ENCODE data around the gene ZNF608.

ZNF608 gene

DNA sequence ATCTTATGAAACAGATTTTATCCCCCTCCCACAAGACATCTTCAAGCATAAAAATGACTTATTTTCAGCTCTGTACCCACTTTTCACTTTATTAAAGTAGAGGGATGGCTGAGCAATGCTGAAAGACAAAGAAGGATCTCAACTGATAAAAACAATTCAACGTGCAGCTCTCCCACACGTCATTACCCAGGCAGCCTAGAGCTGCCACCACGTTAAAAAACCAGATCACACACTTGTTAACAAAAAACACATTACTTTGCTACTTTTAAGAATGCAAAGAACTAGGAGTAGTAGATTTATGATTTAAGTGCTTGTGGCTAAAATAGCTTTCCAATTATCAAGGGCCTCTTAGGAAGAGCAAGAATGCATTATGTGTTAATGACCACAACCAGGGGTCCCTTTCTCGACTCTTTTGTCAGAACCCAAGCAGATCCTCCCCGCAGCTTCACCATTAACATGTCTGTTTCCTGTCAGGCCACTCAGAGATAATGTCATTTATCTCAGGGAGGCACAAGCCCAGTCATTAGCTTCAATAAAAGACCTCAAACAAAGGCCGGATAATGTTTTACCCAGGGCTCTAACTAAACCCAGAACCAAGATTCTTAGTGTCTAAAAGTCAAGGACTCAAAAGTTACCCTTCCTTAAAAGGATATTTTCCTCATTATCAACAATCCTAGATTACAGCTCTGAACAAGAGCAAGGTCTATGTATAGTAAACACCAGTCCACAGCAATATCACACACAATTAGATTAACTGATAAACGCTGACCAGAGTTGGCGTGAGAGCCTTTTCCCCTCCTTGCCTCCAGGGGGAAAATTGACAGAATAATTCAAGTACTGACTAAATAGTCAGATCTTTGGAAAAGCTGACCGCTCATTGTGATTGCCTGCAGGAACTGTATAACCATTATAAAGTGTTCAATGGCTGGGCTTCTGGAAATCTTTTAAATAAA lies 7.5 kb downstream of the ZNF608 start:
- no peak for DNase-seq

DNA sequence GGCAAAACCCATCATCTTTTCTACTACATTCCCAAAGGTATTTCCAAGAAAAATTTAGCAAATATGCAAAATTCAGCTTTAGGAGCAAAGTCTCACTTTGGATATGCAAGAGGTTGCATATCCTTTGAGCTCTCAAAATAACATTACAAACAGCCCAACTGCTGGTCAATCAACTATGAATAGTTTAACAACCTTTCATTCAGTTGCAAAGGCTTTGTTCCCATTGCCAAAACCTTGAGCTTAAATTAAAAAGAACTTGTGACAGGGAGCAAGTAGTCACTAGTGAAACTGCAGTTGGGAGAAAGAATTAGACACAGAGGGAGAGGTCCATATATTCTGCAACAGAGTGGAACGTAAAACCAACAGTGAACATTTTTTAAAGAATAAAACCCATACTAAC lies 8.8 kb downstream of the ZNF608 start:
- no peak for DNase-seq

DNA sequence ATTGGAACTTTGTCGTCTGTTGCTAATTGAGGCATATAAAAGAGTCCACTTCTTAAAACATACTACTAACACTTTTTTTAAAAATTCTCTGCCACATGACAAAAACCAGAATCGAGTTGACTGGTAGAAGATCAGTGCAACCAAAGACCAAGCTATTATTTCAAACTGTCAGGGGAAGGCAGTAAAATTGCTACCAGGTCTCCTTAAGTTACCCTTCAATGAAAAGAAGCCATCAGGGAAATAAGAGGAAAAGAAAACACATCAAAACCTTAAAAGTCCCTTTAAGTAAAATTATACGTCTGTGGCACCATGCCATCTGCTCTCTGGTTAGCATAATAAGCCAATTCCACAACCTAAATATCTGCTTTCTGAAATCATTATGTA lies 9.6 kb downstream of the ZNF608 start:
- DNase-seq, result no peak

DNA sequence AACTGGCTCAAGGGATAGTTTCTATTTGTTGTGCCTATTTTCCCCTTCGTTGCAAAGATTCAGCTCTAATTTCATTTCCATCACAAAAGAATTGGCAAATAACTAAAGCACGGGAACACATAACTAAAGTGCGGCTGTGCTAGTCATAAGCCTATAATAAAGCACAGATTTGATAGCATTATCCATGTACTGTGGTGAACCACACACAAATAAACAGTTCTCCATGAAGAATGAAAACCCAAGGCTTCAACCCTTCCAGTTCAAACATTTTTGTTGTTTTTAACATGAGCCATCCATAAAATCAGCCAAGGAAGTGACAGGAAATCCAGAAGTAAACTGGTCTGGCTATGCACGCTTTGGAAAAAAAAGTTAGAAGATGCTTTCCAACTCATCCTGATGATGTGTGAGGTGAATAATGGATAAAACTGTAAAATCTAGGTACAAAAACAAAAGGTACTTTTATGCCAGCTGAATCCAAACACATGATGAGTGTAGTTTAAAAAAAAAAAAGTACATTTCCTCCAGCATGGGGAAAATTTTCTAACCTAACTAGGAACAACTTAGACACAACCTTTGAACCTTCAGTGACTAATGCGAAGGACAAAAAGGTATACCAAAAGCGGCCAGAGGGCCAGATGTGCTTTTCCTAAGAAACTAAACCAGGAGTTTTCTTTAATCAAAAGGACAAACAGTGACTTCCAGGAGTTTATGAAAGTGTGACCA lies 10.2 kb downstream of the ZNF608 start:
- no peak for DNase-seq

DNA sequence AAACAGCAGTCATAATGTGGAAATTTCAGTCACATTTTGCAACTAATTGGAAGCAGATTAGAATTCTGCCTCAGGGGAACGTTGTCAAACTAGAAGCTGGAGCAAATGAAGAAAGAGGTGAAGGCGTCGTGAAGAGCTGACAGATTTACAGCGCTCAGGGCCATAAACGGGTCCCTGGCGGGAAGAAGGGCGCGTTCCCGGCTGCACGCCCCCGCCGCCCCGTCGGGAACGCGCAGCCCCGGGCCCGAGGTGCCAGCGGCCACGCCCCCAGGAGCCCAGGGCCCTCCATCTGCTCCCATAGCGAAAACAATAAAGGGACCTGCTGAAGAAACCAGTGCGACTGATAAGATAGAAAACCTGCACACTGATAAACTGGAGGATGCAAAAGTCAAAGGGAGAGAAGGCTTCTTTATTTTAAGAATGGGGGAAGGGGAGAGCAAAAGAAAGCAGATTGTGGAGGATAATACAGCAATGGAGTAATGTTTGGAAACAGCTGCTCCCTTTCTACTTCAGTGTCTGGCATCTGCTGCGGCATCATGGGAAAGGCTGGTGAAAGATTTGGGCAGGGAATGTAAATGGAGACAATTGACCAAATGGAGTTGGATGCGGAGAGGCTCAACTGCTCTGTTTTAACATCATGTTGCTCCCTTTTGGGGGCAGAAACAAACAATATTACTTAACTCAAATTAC lies 11.1 kb downstream of the ZNF608 start:
- no peak for DNase-seq

DNA sequence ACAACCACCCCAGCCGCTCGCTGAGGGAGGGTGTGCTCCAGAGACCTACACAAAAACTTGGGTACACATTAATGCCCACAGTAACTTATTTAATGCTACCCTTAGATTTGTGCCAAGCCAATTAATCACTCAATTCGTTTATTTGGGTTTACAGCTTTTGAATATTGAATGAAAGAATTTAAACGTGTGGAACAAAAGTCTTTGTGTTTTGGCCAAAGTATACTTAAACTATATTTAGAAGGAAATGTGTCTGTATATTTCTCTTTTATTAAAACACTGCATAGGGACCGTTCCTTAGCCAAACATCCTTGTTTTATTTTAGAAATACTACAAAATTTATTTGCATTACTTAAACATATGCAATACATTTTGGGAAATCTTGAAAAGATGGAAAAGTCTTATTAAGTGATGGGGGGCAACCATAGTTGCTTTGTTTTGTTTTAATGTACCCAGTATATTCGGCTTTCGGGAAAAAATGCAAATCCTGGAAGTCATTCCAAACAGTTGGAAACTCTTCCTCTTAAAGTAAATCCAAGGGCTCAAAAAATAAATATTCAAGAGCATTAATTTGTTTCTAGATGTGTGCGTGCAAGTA lies 11.8 kb downstream of the ZNF608 start:
- DNase-seq, result no peak

DNA sequence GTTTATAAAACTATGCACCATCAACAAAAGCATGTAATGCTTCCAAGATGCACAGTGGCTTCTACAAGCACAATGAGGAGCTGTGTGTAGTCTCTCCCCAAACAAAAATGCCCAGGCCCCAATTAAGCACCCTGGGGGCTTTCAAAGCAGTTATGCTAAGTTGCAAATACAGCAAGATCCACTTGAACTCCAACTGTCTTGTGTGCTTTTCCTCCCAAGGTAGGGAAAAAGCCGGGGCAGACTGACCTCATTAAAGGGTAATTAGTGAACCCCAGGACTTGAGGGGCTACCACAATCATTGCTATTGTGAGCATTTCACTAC lies 13.1 kb downstream of the ZNF608 start:
- no peak for DNase-seq

DNA sequence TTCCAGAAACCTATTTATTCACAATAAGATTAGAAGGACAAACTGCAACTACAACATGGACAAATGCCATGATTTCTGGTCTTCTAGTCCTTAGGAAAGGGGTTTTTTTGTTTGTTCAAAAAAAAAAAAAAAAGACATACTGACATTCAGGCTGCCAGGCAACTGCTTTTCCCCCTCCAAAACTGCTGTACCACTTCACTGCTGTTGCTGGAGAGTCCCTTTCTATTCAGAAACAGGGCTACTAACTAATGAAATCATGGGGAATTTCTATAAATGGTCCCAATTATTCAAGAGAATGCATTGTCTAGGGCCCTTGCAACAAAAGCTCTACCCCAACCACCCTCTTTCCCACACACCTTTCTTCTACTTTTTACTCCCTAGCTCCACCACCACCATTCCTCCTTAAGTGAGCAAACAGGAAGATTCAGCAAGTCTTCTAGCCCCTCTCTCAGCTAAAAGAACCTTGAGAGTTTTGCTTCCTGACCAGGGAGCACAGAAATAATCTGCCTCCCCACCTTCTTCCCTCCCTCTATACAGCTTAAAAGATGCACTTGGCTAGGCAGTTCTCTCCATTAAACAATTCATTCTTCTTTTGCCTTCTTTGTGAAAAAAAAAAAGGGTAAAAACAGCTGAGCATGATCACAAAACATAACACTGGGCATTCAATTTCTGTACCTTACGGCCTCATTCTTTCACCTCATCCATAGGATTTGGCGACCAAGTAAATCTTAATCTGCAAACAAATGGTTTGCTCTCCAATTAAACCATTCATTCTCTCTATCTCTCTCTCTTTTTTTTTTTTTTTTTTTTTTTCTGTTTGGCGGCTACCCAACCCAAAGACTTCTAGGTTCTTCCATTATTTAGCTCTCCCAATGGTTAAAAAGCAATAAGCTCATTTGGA lies 13.8 kb downstream of the ZNF608 start:
- DNase-seq, result no peak

DNA sequence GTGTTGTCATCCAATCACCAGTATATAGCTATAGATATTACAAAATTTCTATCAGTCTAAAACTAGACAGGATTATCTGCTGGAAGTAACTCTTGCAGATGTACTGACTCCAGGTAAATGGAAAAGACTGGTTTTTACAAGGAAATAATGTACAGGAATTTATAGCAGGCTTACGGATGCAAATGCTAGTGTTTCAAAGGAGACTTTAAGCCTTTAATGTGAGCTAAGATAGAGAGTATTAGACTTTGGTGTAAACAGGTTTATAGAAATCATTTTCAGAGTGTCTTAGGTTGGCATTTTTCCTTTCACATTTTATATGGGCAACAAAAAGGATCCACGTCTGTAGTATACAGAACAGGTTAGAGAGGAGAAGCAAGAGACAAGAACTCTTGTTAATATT lies 16.1 kb downstream of the ZNF608 start:
- no peak for DNase-seq

DNA sequence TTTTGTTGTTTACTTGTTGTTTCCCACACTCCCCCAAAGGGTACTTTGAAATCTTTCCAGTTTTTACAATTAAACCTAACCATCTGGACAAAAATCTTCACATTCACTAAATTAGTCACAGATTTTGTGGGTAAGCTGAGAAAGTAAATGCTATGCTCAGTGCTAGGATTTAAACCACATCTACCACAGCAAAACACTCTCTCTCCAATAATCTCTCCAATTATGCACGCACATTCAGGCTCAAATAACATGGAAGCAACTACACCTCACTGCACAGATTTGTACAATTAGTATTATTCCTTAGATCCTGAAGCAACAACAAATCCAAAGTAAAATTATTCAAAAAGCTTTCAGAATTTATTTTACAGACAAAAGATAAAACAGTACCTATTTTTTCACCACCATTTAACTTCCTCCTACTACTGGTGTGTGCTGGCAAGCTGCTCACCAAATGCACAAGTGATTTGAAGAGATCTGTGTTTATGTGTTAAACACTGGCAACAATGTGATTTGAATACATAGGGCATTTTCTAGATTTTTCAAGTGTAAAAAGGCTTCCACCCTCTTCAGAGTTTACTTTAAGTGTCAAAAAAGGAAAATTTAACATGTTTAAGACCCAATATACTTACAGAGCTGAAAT lies 16.6 kb downstream of the ZNF608 start:
- DNase-seq, result no peak

DNA sequence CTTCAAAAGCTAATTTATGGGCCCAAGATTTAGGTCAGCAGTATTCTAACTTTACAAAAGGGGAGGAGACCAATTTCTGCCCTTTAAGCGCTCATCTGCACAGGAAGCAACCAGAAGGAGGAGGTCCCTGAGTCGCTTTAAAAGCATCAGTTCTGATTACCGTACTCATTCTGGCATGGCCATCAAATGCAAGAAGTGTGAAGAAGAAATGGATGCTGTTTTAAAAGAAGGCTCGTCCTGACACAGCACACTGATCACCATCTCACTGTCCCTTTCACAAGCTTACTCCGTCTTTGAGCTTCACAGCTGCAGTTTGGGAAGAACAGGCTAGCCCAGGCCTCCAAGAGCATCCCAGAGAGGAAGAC lies 17.5 kb downstream of the ZNF608 start:
- DNase-seq, result no peak

DNA sequence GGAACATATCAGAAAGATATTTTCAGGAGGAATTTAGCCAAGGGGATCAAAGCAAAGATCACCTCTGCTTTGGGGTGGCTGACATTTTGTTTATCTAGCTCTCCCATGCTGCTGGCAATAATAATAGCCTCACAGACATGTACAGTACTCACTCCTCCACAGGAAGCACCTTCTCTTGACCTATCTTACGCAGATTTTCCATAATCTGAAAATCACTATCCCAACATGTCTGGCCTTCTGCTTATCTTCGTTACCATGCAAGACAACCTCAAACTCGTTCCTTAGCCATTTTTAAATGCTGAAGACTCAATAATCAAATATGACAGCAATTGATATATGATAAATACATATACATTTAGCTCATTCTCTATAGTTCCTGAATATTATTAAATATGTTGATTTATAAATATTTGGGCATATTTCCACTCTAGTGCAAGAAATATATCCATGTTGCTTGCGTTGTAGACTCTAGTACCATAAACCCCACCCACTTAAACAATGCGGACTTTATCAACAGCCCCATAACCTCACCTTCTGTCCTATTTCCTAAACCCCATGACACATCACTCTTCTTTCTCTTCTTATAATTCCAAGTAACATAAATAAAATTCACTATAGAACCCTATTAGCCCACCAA lies 18.0 kb downstream of the ZNF608 start:
- DNase-seq, result no peak

DNA sequence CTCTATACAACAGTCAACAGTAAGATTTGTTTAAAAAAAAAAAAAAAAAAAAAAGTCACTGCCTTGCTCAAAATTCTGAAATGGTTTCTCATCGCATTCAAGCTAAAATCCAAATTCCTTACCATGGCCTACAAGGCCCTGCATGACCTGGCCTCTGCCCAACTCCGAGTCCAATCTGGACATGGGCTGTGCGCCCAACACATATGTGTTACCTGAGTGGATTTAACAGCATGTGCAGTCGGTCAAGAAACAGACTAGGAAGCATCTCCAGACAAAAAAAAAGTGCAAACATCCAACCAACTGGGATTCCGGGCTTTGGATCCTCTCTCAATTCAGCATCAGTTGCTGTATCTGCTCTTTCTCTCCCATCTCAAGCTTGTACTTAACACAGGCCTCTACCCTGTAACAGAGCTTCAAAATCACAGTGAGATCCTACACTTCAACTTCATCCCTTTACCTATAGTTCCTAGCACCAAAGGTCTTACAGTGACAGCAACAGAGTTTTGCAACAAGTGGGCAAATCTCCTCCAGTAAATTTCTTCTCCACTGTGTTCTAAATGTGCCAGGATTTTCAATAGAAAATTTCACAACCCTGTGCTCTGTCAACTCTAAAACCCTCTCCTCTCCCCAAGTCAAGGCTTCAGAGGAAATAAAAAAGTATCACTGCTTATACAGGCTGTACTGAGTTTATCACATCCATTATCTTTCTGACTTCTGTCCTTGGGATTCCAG lies 19.6 kb downstream of the ZNF608 start:
- no peak for DNase-seq

DNA sequence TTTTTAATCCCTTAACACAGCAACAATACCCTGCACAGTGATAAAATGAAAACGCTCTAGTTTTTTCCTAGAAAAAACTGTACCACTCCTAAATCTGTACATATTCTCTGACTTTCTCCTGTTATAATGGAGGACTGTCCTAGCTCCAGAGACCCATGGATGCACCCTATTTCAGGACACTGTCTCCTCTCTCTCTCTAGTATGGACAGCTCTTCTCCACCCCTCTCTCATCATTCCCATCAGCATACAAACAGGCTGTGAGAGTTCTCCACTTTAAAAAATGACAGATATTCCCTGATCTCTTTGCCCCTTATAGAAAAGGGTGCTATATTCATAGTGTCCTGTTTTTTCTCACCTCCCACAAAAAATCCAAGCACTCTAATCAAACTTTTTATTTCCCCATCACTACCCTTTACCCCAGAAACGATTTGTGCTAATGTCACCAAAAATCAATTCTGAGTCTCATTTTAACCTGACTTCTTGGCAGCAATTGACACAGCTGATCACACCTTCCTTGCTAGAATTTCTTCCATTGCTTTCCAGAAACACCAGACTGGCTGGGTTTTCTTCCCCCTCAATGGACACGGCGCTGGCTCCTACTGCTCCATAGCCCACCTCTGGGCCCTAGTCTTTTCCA lies 20.7 kb downstream of the ZNF608 start:
- DNase-seq, result no peak

DNA sequence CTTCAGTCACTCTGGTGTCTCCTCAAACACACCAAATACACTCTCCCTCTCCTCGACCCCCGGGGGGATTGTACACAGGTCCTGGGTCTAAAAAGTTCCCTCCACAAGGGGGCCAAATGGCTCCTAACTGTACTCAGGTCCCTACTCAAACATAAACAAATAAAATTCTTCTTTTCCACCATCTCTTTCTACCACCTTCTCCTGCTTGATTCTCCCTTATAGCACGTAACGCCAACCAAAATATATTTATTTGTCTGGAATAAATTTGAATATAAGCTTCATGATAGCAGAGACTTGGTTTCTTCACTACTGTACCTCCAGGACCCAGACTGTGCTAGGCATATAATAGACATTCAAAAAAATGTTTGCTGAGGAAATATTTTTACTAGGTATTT lies 21.4 kb downstream of the ZNF608 start:
- DNase-seq, result no peak

DNA sequence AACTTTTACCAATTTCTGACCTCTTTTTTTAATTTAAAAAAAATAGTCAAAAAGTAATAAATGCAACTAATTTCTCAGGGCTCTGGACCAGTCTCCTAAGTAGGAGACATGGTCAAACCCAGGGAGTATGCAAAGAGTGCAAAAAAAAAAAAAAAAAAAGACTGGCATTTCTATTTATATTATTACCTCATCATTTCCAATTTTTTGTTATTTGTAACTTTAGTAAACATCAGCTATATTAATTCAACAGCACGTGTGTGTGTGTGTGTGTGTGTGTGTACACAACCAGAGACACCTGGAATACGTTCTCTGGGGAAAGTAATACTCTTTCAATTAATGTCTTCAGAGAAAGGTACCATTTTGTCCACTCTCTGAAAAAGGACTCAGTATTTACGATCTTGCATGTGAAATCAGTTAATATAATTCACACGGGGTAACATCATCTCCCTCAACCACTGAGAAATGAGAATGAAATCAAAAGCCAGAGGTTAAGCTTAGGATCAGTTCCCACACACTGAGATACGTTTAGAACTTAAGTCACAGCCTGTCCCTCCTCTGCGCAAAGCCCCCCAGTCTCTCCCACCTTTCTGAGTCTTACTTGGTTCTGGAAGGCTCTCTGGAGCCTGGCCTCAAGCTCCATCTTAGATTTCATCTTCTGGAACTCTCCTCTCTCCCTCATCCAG lies 21.9 kb downstream of the ZNF608 start:
- no peak for DNase-seq

DNA sequence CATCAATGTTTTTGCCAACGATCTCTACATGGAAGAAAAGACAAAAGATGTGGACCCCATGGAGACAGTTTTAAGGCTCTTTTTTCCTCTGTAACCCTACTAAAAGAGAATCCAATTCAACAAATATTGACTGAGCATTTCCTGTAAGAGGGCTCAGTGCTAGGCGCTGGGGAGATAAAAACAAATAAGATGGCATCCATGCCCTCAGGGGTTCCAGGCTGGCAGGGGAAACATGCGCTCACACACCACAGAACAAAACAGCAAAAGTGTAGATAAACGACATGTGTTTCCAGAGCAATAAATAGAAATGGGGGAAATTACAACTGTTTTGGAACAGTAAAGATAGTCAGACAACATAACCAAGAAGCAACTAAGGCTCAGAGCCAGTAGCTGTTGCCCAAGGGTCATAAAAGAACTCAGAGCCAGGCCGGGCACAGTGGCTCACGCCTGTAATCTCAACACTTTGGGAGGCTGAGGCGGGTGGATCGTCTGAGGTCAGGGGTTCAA lies 25.2 kb downstream of the ZNF608 start:
- no peak for DNase-seq

DNA sequence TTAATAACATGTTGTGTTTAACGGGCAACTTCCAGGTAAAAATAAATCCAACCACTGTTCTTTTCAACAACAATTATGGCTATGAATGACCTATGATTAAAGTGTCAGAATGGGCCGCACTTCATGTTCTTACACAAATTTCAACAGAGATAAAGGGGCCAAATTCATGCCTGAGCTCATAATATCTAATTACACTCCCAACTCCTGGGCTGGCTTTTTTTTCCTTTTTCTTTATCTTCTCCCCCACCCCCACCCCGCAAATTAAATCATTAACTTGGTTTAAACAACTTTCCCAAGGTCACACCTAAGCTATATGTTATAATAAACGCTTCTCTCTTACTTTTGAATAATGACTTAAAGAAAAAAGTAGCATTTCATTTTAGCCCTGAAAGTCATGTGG lies 25.8 kb downstream of the ZNF608 start:
- no peak for DNase-seq
